Stimulated activated CD8-positive, alpha-beta memory T cell treated with anti-CD3 and anti-CD28 coated beads, Interleukin-12 subunit alpha, Interleukin-12 subunit beta, amount 100 ng/mL, for 24 hours (primary cell): Measurements from ENCODE around the gene RGS4.
"Not testable (repeated sequence)": the region's sequence is repeated elsewhere in the genome, so short reads cannot be mapped to it uniquely, and the experiment has no call there.

Source experiments
- DNase-seq: peaks from one replicate; pipeline ENCODE4 v3.0.0-alpha.2; 2020; ENCODE audit errors: extremely low read depth

The RGS4 gene

GRCh38 chr1:163068716-163069115, 445 bp upstream of the RGS4 start:
- no peak for DNase-seq

GRCh38 chr1:163069655-163070277, 605 bp downstream of the RGS4 start:
- no peak for DNase-seq

- DNase-seq: no peak
Observed at GRCh38 chr1:163071405-163072255, 2.5 kb downstream of the RGS4 start.

GRCh38 chr1:163072658-163073057, 3.5 kb downstream of the RGS4 start:
- DNase-seq: no peak

GRCh38 chr1:163074004-163074403, 4.8 kb downstream of the RGS4 start:
- DNase-seq: no peak

GRCh38 chr1:163074716-163075284, 5.6 kb downstream of the RGS4 start:
- DNase-seq: no peak

GRCh38 chr1:163076044-163076443, 6.9 kb downstream of the RGS4 start:
- no peak for DNase-seq

- DNase-seq: no peak
Observed at GRCh38 chr1:163076446-163076845, 7.3 kb downstream of the RGS4 start.

- DNase-seq: no peak
Observed at GRCh38 chr1:163076981-163077761, 8.0 kb downstream of the RGS4 start.

- no peak for DNase-seq
Observed at GRCh38 chr1:163082971-163083370, 13.8 kb downstream of the RGS4 start.

- no peak for DNase-seq
Observed at GRCh38 chr1:163083690-163084089, 14.5 kb downstream of the RGS4 start.

- DNase-seq: no peak
Observed at GRCh38 chr1:163084330-163084729, 15.2 kb downstream of the RGS4 start.

- DNase-seq: no peak
Observed at GRCh38 chr1:163085041-163085903, 16.1 kb downstream of the RGS4 start.

- DNase-seq: no peak
Observed at GRCh38 chr1:163085904-163086268, 16.7 kb downstream of the RGS4 start.

GRCh38 chr1:163089117-163089516, 20.0 kb downstream of the RGS4 start:
- not testable (repeated sequence) for DNase-seq

GRCh38 chr1:163090321-163090945, 21.3 kb downstream of the RGS4 start:
- no peak for DNase-seq

GRCh38 chr1:163093169-163093568, 24.0 kb downstream of the RGS4 start:
- DNase-seq: no peak

GRCh38 chr1:163093579-163093978, 24.4 kb downstream of the RGS4 start:
- no peak for DNase-seq

- no peak for DNase-seq
Observed at GRCh38 chr1:163094182-163094581, 25.0 kb downstream of the RGS4 start.

GRCh38 chr1:163094589-163094988, 25.4 kb downstream of the RGS4 start:
- no peak for DNase-seq

GRCh38 chr1:163095213-163095612, 26.1 kb downstream of the RGS4 start:
- no peak for DNase-seq
